Type B pancreatic cell (in vitro differentiated cells): ENCODE results near the gene PEX10. TPM values are rescaled to one million over a fixed set of nuclear protein-coding genes. Genes with fewer than 3 reads are reported as not detected.

Experiments
- DNase-seq: peaks from one replicate; pipeline ENCODE4 v3.0.0; 2021; ENCODE audit warnings: mixed read lengths; ENCODE audit not compliant: unreplicated experiment; ENCODE audit errors: extremely low spot score
- H3K27ac Mint-ChIP-seq: 2 replicates; pipeline ENCODE4 v1.8.0; 2021; ENCODE audit warnings: mild to moderate bottlenecking, mixed read lengths
- H3K27me3 Mint-ChIP-seq: 2 replicates; pipeline ENCODE4 v1.8.0; 2021; ENCODE audit warnings: mixed read lengths
- H3K36me3 Mint-ChIP-seq: 2 replicates; pipeline ENCODE4 v1.8.0; 2021; ENCODE audit warnings: mixed read lengths
- H3K4me1 Mint-ChIP-seq: one replicate; pipeline ENCODE4 v1.8.0; 2021; ENCODE audit warnings: mixed read lengths; ENCODE audit not compliant: unreplicated experiment
- H3K4me3 Mint-ChIP-seq: 2 replicates; pipeline ENCODE4 v1.8.0; 2021; ENCODE audit warnings: mild to moderate bottlenecking, mixed read lengths
- H3K9me3 Mint-ChIP-seq: 2 replicates; pipeline ENCODE4 v1.8.0; 2021; ENCODE audit warnings: mixed read lengths
- total RNA-seq: library from RNA; stranded (reverse); gene quantifications from 2 replicates; pipeline ENCODE4 v1.2.1, GENCODE V29; 2021; ENCODE audit warnings: low replicate concordance
- TF ChIP-seq, protein P1 (sequence below): fragments of 200-600 bp; sonication (generic); conservative IDR thresholded peaks from 2 replicates; pipeline ENCODE4 v1.5.0; 2021; ENCODE audit warnings: antibody characterized with exemption, mild to moderate bottlenecking

PEX10 gene
- total RNA-seq, 1 donor from 2014 or later = 27.3 TPM

DNA sequence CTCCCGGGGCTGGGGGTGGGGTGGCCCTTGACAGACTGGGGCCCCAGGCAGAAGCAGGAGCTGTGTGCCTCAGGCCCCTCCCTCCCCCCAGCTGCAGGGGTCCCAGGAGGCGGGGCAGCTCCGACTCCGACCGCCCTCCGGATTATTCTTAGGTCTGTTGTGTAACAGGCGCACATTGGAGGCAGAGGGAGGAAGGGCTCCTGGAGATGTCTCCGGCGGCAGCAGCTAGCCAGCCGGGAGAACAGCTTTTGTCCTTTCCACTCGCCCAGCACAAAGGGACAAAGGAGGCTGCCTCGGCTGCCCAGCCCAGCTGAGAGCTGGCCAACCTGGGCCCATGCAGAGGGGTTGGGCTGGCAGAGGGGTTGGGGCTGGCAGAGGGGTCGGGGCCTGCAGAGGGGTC lies 34.0 kb upstream of the PEX10 start:
- H3K27me3 Mint-ChIP-seq = peaks cover 37% of the 10 kb centered on the region
- TF ChIP-seq, protein P1, sequence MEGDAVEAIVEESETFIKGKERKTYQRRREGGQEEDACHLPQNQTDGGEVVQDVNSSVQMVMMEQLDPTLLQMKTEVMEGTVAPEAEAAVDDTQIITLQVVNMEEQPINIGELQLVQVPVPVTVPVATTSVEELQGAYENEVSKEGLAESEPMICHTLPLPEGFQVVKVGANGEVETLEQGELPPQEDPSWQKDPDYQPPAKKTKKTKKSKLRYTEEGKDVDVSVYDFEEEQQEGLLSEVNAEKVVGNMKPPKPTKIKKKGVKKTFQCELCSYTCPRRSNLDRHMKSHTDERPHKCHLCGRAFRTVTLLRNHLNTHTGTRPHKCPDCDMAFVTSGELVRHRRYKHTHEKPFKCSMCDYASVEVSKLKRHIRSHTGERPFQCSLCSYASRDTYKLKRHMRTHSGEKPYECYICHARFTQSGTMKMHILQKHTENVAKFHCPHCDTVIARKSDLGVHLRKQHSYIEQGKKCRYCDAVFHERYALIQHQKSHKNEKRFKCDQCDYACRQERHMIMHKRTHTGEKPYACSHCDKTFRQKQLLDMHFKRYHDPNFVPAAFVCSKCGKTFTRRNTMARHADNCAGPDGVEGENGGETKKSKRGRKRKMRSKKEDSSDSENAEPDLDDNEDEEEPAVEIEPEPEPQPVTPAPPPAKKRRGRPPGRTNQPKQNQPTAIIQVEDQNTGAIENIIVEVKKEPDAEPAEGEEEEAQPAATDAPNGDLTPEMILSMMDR = no peak
- DNase-seq = no peak

DNA sequence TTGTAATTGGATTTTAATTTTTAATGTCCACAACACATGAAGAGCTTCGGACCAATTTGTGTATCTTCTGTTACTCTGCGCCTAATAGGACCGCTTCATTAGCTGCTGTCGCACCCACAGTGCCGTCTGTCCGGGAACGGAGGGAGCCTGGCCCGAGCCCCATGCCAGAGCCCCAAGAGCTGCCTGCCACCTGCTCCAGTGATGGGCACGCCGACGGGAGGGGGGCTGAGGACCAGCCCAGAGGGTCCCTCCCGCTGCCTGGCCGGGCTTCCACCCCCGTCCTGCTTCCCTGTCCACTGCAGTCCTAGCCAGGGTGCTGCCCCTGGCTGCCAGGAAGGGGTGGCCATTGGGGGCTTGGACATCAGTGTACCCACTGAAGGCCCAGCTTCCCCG lies 33.5 kb upstream of the PEX10 start:
- Mint-ChIP-seq H3K27me3 (peaks cover 41% of the 10 kb centered on the region), H3K4me1 (peaks cover 4% of the 10 kb centered on the region), H3K4me3 (no peak overlapping the region), H3K36me3 (no peaks in the 10 kb centered on the region), H3K9me3 (no peaks in the 10 kb centered on the region), H3K27ac (no peak overlapping the region)
- TF ChIP-seq, protein P1 = no peak
- DNase-seq = no peak

More for the DNA sequence above, 34.0 kb upstream of the PEX10 start:
- Mint-ChIP-seq H3K4me1 (peaks cover 4% of the 10 kb centered on the region), H3K27ac (no peak overlapping the region), H3K36me3 (no peaks in the 10 kb centered on the region), H3K9me3 (no peaks in the 10 kb centered on the region), H3K4me3 (no peak overlapping the region)

DNA sequence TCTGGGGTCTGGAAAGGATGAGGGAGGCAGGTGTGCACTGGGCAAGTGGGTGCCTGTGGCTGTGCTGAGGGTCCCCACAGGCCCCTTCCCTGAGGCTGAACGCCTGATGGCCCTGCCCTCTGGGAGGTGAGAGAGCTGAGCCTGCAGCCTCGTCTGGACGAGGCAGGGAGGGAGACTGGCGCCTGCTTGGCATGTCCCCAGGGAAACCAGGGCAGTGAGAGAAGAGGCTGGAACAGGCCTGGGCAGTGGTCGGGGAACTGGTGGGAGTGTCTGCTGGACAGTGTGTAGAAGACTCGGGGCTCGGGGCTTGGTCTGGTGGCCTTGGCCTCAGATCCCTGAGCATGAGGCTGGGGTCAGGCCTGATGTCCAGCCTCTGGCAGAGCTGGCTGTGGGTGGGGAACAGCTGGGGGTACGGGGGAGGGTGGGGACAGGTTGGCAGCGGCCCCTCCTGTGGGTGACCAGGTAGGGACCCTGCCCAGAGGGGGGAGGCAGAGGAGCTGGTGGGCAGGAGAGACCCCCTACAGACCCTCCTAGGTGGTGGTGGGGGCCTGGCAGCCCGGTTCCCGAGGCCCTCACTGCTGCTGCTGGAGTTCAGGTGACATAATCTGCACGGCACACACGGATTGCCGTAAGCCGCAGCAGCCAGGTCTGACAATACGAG lies 32.9 kb upstream of the PEX10 start:
- peaks cover 4% of the 10 kb centered on the region for H3K4me1 Mint-ChIP-seq
- no peak for DNase-seq
- H3K9me3 Mint-ChIP-seq = no peaks in the 10 kb centered on the region
- no peak overlapping the region for H3K27ac Mint-ChIP-seq
- H3K4me3 Mint-ChIP-seq = peak overlapping the region; percentile 22
- TF ChIP-seq, protein P1 = no peak
- peaks cover 44% of the 10 kb centered on the region for H3K27me3 Mint-ChIP-seq
- no peaks in the 10 kb centered on the region for H3K36me3 Mint-ChIP-seq

DNA sequence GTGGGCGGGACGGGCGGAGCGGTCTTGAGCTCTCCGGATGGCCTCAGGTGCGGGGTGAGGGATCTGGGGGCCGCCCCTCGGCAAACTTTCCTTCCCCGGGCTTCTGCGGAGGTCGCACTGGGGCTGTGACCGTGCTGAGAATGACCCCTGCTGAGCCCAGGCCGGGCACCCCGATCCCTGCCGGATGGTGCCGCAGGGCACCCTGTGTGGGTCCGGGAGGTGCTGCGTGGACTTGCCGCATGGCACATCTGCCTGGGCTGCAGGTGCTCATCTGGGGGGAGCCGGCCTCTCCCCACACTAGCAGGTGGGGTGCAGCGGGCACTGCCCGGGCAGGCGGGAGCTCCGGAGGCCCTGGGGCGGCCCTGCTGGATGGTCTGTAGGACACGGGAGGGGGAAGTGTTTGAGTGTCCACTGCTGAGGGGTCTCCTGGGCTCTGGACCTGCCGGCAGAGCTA lies 31.8 kb upstream of the PEX10 start:
- no peak overlapping the region for H3K4me3 Mint-ChIP-seq
- H3K9me3 Mint-ChIP-seq = no peaks in the 10 kb centered on the region
- peaks cover 4% of the 10 kb centered on the region for H3K4me1 Mint-ChIP-seq
- H3K27ac Mint-ChIP-seq = no peak overlapping the region
- peaks cover 44% of the 10 kb centered on the region for H3K27me3 Mint-ChIP-seq
- no peak for DNase-seq
- TF ChIP-seq, protein P1 = no peak
- no peaks in the 10 kb centered on the region for H3K36me3 Mint-ChIP-seq

DNA sequence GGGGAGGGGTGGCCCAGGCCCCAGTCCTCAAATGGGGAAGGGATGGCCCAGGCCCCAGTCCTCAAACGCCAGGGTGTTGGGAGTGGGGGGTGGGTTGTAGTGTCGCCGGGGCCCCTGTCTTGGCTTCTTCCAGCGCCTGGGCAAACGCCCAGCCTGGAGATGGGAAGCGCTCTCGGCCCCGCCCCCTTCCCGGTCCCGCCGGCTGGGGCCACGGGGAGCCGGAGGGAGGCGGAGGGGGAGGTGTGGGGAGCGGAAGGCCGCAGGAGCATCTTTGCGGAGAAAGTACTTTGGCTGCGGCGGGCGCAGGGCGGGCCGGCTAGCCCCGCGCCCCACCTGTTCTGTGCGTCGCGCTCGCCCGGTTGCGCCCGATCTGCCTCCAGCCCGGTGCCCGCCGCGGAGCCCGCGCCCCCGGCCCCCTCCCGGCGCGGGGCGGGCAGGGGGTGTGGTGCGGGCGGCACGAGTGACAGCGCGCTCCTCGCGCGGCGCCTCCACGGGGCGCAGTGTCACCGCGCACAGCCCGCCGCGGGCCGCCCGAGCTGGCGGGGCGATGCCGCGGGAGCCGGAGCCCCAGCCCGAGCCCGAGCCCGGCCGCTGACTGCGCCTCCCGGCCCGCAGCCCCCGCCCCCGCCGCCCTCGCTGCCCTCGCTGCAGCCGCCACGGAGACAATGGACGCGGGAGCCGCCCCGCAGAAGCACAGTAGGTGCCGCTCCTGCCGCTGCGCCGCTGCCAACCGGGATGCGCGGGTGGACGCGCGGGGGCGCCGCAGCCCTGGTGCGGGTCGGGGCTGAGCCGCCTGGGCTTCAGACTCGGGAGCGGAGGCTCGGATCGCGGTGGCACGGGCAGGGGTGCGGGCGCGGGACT lies 31.1 kb upstream of the PEX10 start:
- no peaks in the 10 kb centered on the region for H3K9me3 Mint-ChIP-seq
- H3K4me3 Mint-ChIP-seq = no peak overlapping the region
- H3K27ac Mint-ChIP-seq = no peak overlapping the region
- no peaks in the 10 kb centered on the region for H3K36me3 Mint-ChIP-seq
- peaks cover 44% of the 10 kb centered on the region for H3K27me3 Mint-ChIP-seq
- TF ChIP-seq, protein P1 = peak; percentile 38
- DNase-seq = no peak
- peaks cover 4% of the 10 kb centered on the region for H3K4me1 Mint-ChIP-seq
